Kidney epithelial cell (primary cell): ENCODE results near the gene FAM81B. TPM values are rescaled to one million over a fixed set of nuclear protein-coding genes. Genes with fewer than 3 reads are reported as not detected.
"Not testable (repeated sequence)": the region's sequence is repeated elsewhere in the genome, so short reads cannot be mapped to it uniquely, and the experiment has no call there.

Experiments
- DNase-seq: peaks from one replicate; pipeline ENCODE4 v3.0.0-alpha.2; 2010; ENCODE audit warnings: low read depth
- H3K27me3 ChIP-seq: 2 replicates; pipeline ENCODE4 v1.6.0; 2011; ENCODE audit warnings: low read length; ENCODE audit not compliant: control insufficient read depth, insufficient read depth
- H3K36me3 ChIP-seq: 2 replicates; pipeline ENCODE4 v1.5.1; 2011; ENCODE audit warnings: low read length; ENCODE audit not compliant: control insufficient read depth, insufficient read depth
- H3K4me3 ChIP-seq: 2 replicates; pipeline ENCODE4 v1.5.1; 2011; ENCODE audit warnings: low read depth, mild to moderate bottlenecking, control low read depth, low read length
- CTCF ChIP-seq: IDR thresholded peaks from 2 replicates; pipeline ENCODE4 v1.5.1; 2011; ENCODE audit warnings: mild to moderate bottlenecking, moderate library complexity, low read length, control low read depth, inconsistent platforms; ENCODE audit not compliant: insufficient read depth, poor library complexity, severe bottlenecking
- total RNA-seq: library from RNA; depleted of rRNA; stranded (reverse); fragments of >200 nt; gene quantifications from 2 replicates; pipeline ENCODE4 v1.2.3, GENCODE V29; 2015

Gene FAM81B
- total RNA-seq: 0.75 TPM in 1 of 2 replicates, not detected in the other

GRCh38 chr5:95390812-95391492, at the start of gene FAM81B:
TSS of gene FAM81B (plus strand) at chr5:95391366. CDS start at chr5:95391390, 24 bp downstream.
- no peak for DNase-seq
- Histone ChIP-seq H3K36me3 (no peaks in the 10 kb centered on the region), H3K4me3 (no peak within 1 kb of the TSS), H3K27me3 (no peaks in the 10 kb centered on the region)
- no peak for TF ChIP-seq CTCF

- not testable (repeated sequence) for H3K36me3 ChIP-seq, DNase-seq, H3K27me3 ChIP-seq, H3K4me3 ChIP-seq
Measured at GRCh38 chr5:95341444-95341843, 49.7 kb upstream of the FAM81B start.

- no peak for DNase-seq
- Histone ChIP-seq H3K27me3 (no peaks in the 10 kb centered on the region), H3K36me3 (no peaks in the 10 kb centered on the region), H3K4me3 (no peak overlapping the region)
- TF ChIP-seq CTCF: no peak
Measured at GRCh38 chr5:95347506-95348120, 43.6 kb upstream of the FAM81B start.

- H3K27me3 ChIP-seq: no peaks in the 10 kb centered on the region
- DNase-seq: no peak
- no peak for TF ChIP-seq CTCF
- H3K36me3 ChIP-seq: no peaks in the 10 kb centered on the region
- H3K4me3 ChIP-seq: no peak overlapping the region
Measured at GRCh38 chr5:95350631-95351030, 40.5 kb upstream of the FAM81B start.

- no peak for TF ChIP-seq CTCF
- no peaks in the 10 kb centered on the region for H3K27me3 ChIP-seq
- no peaks in the 10 kb centered on the region for H3K36me3 ChIP-seq
- no peak for DNase-seq
- H3K4me3 ChIP-seq: no peak overlapping the region
Measured at GRCh38 chr5:95352691-95353090, 38.5 kb upstream of the FAM81B start.

- no peak for DNase-seq
- no peak overlapping the region for H3K4me3 ChIP-seq
- TF ChIP-seq CTCF: no peak
- H3K36me3 ChIP-seq: no peaks in the 10 kb centered on the region
- no peaks in the 10 kb centered on the region for H3K27me3 ChIP-seq
Measured at GRCh38 chr5:95358320-95358719, 32.8 kb upstream of the FAM81B start.
